H9 (cell line): ENCODE results near the gene HEYL. TPM values are rescaled to one million over a fixed set of nuclear protein-coding genes. Genes with fewer than 3 reads are reported as not detected.
A peak's percentile ranks its signal among the peaks of the same experiment; 100 is the strongest.

ENCODE experiments used
- DNase-seq: peaks from one replicate; pipeline ENCODE4 v3.0.0-alpha.2; 2017
- H2AFZ ChIP-seq: one replicate; pipeline ENCODE4 v1.6.1; 2013; ENCODE audit warnings: mild to moderate bottlenecking, low read length, control low read depth, moderate library complexity
- H2AK5ac ChIP-seq: 2 replicates; pipeline ENCODE4 v1.6.1; 2013; ENCODE audit warnings: low read length, control low read depth, mixed read lengths; ENCODE audit not compliant: insufficient read length
- H2BK120ac ChIP-seq: one replicate; pipeline ENCODE4 v1.6.1; 2013; ENCODE audit warnings: low read depth, mild to moderate bottlenecking, low read length, control low read depth, inconsistent platforms; ENCODE audit not compliant: poor library complexity, severe bottlenecking
- H2BK12ac ChIP-seq: 2 replicates; pipeline ENCODE4 v1.6.1; 2013; ENCODE audit warnings: low read length, control low read depth, mixed read lengths, low read depth; ENCODE audit not compliant: insufficient read length
- H2BK15ac ChIP-seq: 2 replicates; pipeline ENCODE4 v1.6.1; 2013; ENCODE audit warnings: low read depth, low read length, control low read depth
- H2BK20ac ChIP-seq: one replicate; pipeline ENCODE4 v1.6.1; 2013; ENCODE audit warnings: low read depth, mild to moderate bottlenecking, low read length, control low read depth, inconsistent platforms; ENCODE audit not compliant: poor library complexity, severe bottlenecking
- H2BK5ac ChIP-seq: 2 replicates; pipeline ENCODE4 v1.6.1; 2013; ENCODE audit warnings: low read length, control low read depth, mixed read lengths; ENCODE audit not compliant: insufficient read length
- H3K14ac ChIP-seq: 2 replicates; pipeline ENCODE4 v1.6.1; 2013; ENCODE audit warnings: low read length, control low read depth; ENCODE audit not compliant: insufficient read depth
- H3K18ac ChIP-seq: 2 replicates; pipeline ENCODE4 v1.6.1; 2013; ENCODE audit warnings: low read depth, mild to moderate bottlenecking, mixed read lengths, low read length, control low read depth; ENCODE audit not compliant: insufficient read length
- H3K23ac ChIP-seq: 2 replicates; pipeline ENCODE4 v1.6.1; 2013; ENCODE audit warnings: low read length, control low read depth, mixed read lengths, low read depth; ENCODE audit not compliant: insufficient read length
- H3K23me2 ChIP-seq: 2 replicates; pipeline ENCODE4 v1.6.1; 2013; ENCODE audit warnings: low read depth, mild to moderate bottlenecking, mixed read lengths, low read length, control low read depth; ENCODE audit not compliant: insufficient read length, poor library complexity, severe bottlenecking
- H3K27ac ChIP-seq: 2 replicates; pipeline ENCODE4 v1.5.1; 2013; ENCODE audit warnings: low read length, control low read depth, mixed read lengths, low read depth; ENCODE audit not compliant: insufficient read length
- H3K27me3 ChIP-seq: 2 replicates; pipeline ENCODE4 v1.6.1; 2013; ENCODE audit warnings: low read length, control low read depth, inconsistent platforms; ENCODE audit not compliant: insufficient read depth
- H3K4ac ChIP-seq: 2 replicates; pipeline ENCODE4 v1.6.1; 2013; ENCODE audit warnings: low read depth, mild to moderate bottlenecking, control low read depth, inconsistent platforms, low read length, moderate library complexity
- H3K4me1 ChIP-seq: 2 replicates; pipeline ENCODE4 v1.6.1; 2013; ENCODE audit warnings: low read length, control low read depth, inconsistent platforms; ENCODE audit not compliant: insufficient read depth
- H3K4me2 ChIP-seq: 2 replicates; pipeline ENCODE4 v1.6.1; 2013; ENCODE audit warnings: low read length, control low read depth, mixed read lengths; ENCODE audit not compliant: insufficient read length, insufficient read depth
- H3K56ac ChIP-seq: 2 replicates; pipeline ENCODE4 v1.6.1; 2013; ENCODE audit warnings: low read depth, mild to moderate bottlenecking, mixed read lengths, low read length, control low read depth; ENCODE audit not compliant: insufficient read length
- H3K79me1 ChIP-seq: 2 replicates; pipeline ENCODE4 v1.6.1; 2013; ENCODE audit warnings: low read depth, mild to moderate bottlenecking, moderate library complexity, low read length, control low read depth, inconsistent platforms; ENCODE audit not compliant: insufficient read depth, poor library complexity, severe bottlenecking
- H3K79me2 ChIP-seq: 2 replicates; pipeline ENCODE4 v1.6.1; 2013; ENCODE audit warnings: low read length, control low read depth, inconsistent platforms; ENCODE audit not compliant: insufficient read depth
- H3K9ac ChIP-seq: 2 replicates; pipeline ENCODE4 v1.6.1; 2013; ENCODE audit warnings: low read length, control low read depth, mixed read lengths; ENCODE audit not compliant: insufficient read length; ENCODE audit errors: extremely low read depth
- H3K9me3 ChIP-seq: one replicate; pipeline ENCODE4 v1.6.1; 2013; ENCODE audit warnings: low read depth, low read length, inconsistent platforms; ENCODE audit not compliant: control insufficient read depth
- H3T11ph ChIP-seq: one replicate; pipeline ENCODE4 v1.6.1; 2013; ENCODE audit warnings: mild to moderate bottlenecking, low read length, control low read depth, inconsistent platforms
- H4K20me1 ChIP-seq: one replicate; pipeline ENCODE4 v1.6.1; 2013; ENCODE audit not compliant: control insufficient read depth, insufficient read length, insufficient read depth
- H4K5ac ChIP-seq: 2 replicates; pipeline ENCODE4 v1.6.1; 2013; ENCODE audit warnings: low read depth, mild to moderate bottlenecking, mixed read lengths, low read length, control low read depth; ENCODE audit not compliant: insufficient read length
- H4K8ac ChIP-seq: replicated peaks from 2 replicates; pipeline ENCODE4 v1.6.1; 2013; ENCODE audit warnings: low read length, control low read depth, mixed read lengths, low read depth; ENCODE audit not compliant: insufficient read length
- H4K91ac ChIP-seq: 2 replicates; pipeline ENCODE4 v1.6.1; 2013; ENCODE audit warnings: low read depth, mild to moderate bottlenecking, moderate library complexity, mixed read lengths, low read length, control low read depth; ENCODE audit not compliant: insufficient read length
- H3K27ac Mint-ChIP-seq, 3 experiments: 2 replicates in 2 of 3; 3 replicates in 1 of 3; pipeline ENCODE4 v1.8.0; 2020 to 2021; ENCODE audit warnings: mixed read lengths in 3 of 3, mild to moderate bottlenecking in 1 of 3, moderate library complexity in 1 of 3
- H3K27me3 Mint-ChIP-seq: 2 replicates; pipeline ENCODE4 v1.8.0; 2021; ENCODE audit warnings: low read depth, mild to moderate bottlenecking, moderate library complexity, mixed read lengths
- H3K36me3 Mint-ChIP-seq, 3 experiments: 2 replicates in 2 of 3; 3 replicates in 1 of 3; pipeline ENCODE4 v1.8.0; 2020 to 2021; ENCODE audit warnings: low read depth in 3 of 3, mixed read lengths in 3 of 3; ENCODE audit not compliant: insufficient read depth in 1 of 3
- H3K4me1 Mint-ChIP-seq, 2 experiments: 2 replicates each; pipeline ENCODE4 v1.8.0; 2020; ENCODE audit warnings: mixed read lengths in 2 of 2
- H3K4me3 Mint-ChIP-seq, 2 experiments: 2 replicates in 1 of 2; 3 replicates in 1 of 2; pipeline ENCODE4 v1.8.0; 2020 to 2021; ENCODE audit warnings: mild to moderate bottlenecking in 2 of 2, mixed read lengths in 2 of 2, moderate library complexity in 1 of 2
- H3K9me3 Mint-ChIP-seq, 2 experiments: 2 replicates in 1 of 2; 3 replicates in 1 of 2; pipeline ENCODE4 v1.8.0; 2020; ENCODE audit warnings: mild to moderate bottlenecking in 2 of 2, mixed read lengths in 2 of 2, moderate library complexity in 1 of 2
- WGBS: extraction: QIAGEN DNeasy Blood & Tissue Kit; methylation state at CpG from one replicate; pipeline ENCODE4 v1.1.7; 2013; ENCODE audit warnings: missing lambda C conversion rate, low lambda C conversion rate, mixed read lengths; ENCODE audit not compliant: insufficient read length; ENCODE audit errors: extremely low coverage; 5-methylcytosine and 5-hydroxymethylcytosine counted together
- total RNA-seq: library from RNA; stranded (reverse); gene quantifications from 2 replicates; pipeline ENCODE4 v1.2.1, GENCODE V29; 2021
- TF ChIP-seq, protein P1 (sequence below): fragments of 200-600 bp; sonication (generic); conservative IDR thresholded peaks from 3 replicates; pipeline ENCODE4 v1.8.0; 2021; ENCODE audit warnings: antibody characterized with exemption, mild to moderate bottlenecking

The HEYL gene
- total RNA-seq, 1 experiment from 2014 or later = 1.9 TPM

DNA sequence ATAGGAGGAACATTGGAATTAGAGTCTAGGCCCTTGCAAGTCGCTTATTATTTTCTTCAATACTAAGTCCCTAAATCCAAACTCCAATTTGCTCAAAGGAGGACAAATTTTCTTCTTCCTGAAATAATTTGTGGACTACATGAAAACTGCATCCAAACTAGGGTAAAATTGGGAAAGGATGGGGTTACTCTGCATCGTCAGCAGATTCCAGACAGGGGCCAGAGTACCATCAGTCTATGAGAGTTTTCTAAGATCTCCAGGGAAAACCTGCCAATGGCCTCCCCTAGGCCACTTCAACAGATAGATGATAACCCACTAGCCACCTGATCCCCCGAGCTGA lies 508 bp downstream of the HEYL start:
- H2AK5ac ChIP-seq = no peak overlapping the region
- no peak overlapping the region for H2BK15ac ChIP-seq
- H2BK120ac ChIP-seq = no peak overlapping the region
- H2BK5ac ChIP-seq = no peak overlapping the region
- Mint-ChIP-seq H3K4me3 (peak overlapping the region; percentile 65 to 85), H3K4me1 (peaks cover 16 to 17% of the 10 kb centered on the region in 2 experiments), H3K27me3 (peaks cover 93% of the 10 kb centered on the region), H3K36me3 (no peaks in the 10 kb centered on the region), H3K9me3 (no peaks in the 10 kb centered on the region), H3K27ac (no peak overlapping the region)
- no peak overlapping the region for H3T11ph ChIP-seq
- H2BK20ac ChIP-seq = no peak overlapping the region
- no peak overlapping the region for H4K5ac ChIP-seq
- H4K91ac ChIP-seq = no peak overlapping the region
- no peaks in the 10 kb centered on the region for H3K79me2 ChIP-seq
- no peaks in the 10 kb centered on the region for H3K9me3 ChIP-seq
- no peaks in the 10 kb centered on the region for H3K79me1 ChIP-seq
- H3K4me2 ChIP-seq = peak overlapping the region; percentile 22
- no peak for DNase-seq
- H4K8ac ChIP-seq = no peak overlapping the region
- no peaks in the 10 kb centered on the region for H3K23me2 ChIP-seq
- no peak overlapping the region for H2AFZ ChIP-seq
- H3K14ac ChIP-seq = no peak overlapping the region
- WGBS = no CpG with 5 or more reads among the region's 3 CpGs
- H2BK12ac ChIP-seq = no peak overlapping the region
- TF ChIP-seq, protein P1, sequence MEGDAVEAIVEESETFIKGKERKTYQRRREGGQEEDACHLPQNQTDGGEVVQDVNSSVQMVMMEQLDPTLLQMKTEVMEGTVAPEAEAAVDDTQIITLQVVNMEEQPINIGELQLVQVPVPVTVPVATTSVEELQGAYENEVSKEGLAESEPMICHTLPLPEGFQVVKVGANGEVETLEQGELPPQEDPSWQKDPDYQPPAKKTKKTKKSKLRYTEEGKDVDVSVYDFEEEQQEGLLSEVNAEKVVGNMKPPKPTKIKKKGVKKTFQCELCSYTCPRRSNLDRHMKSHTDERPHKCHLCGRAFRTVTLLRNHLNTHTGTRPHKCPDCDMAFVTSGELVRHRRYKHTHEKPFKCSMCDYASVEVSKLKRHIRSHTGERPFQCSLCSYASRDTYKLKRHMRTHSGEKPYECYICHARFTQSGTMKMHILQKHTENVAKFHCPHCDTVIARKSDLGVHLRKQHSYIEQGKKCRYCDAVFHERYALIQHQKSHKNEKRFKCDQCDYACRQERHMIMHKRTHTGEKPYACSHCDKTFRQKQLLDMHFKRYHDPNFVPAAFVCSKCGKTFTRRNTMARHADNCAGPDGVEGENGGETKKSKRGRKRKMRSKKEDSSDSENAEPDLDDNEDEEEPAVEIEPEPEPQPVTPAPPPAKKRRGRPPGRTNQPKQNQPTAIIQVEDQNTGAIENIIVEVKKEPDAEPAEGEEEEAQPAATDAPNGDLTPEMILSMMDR = no peak
- no peak overlapping the region for H3K9ac ChIP-seq
- H3K4ac ChIP-seq = no peak overlapping the region
- no peak overlapping the region for H3K18ac ChIP-seq
- H3K56ac ChIP-seq = no peak overlapping the region
- peaks cover 10% of the 10 kb centered on the region; the same call in 1 of the 2 replicates for H3K27me3 ChIP-seq
- H3K4me1 ChIP-seq = no peaks in the 10 kb centered on the region; the same call in 1 of the 2 replicates
- no peaks in the 10 kb centered on the region for H4K20me1 ChIP-seq
- H3K27ac ChIP-seq = no peak overlapping the region
- H3K23ac ChIP-seq = no peak overlapping the region
